A204.1 (cell line): ENCODE results near the gene LVRN.

Experiments
- FAIRE-seq: peaks from 2 replicates; lab custom pipeline; 2012; peaks lifted over from hg19 to GRCh38; lab: Jason Lieb, UNC

LVRN gene

GRCh38 chr5:115961381-115962238 is 665 bp upstream of the LVRN start:
- no peak for FAIRE-seq

- no peak for FAIRE-seq
These were observed 509 bp downstream of the LVRN start for GRCh38 chr5:115962565-115963402.

- no peak for FAIRE-seq
These were observed 1.3 kb downstream of the LVRN start for GRCh38 chr5:115963566-115963965.

- FAIRE-seq, result no peak
These were observed 6.5 kb downstream of the LVRN start for GRCh38 chr5:115968770-115969169.

GRCh38 chr5:115977096-115977495 is 14.8 kb downstream of the LVRN start:
- FAIRE-seq, result no peak

GRCh38 chr5:115977988-115978387 is 15.7 kb downstream of the LVRN start:
- no peak for FAIRE-seq

- FAIRE-seq, result no peak
These were observed 16.5 kb downstream of the LVRN start for GRCh38 chr5:115978779-115979178.

GRCh38 chr5:115979201-115980041 is 17.1 kb downstream of the LVRN start:
- no peak for FAIRE-seq

- FAIRE-seq, result no peak
These were observed 21.2 kb downstream of the LVRN start for GRCh38 chr5:115983519-115983918.

- FAIRE-seq, result no peak
These were observed 23.8 kb downstream of the LVRN start for GRCh38 chr5:115985802-115986757.

- no peak for FAIRE-seq
These were observed 25.7 kb downstream of the LVRN start for GRCh38 chr5:115988002-115988401.

GRCh38 chr5:115992848-115993350 is 30.6 kb downstream of the LVRN start:
- no peak for FAIRE-seq

GRCh38 chr5:115995351-115995750 is 33.1 kb downstream of the LVRN start:
- FAIRE-seq, result no peak

GRCh38 chr5:116002116-116002906 is 40.0 kb downstream of the LVRN start:
- no peak for FAIRE-seq

GRCh38 chr5:116004248-116004647 is 42.0 kb downstream of the LVRN start:
- no peak for FAIRE-seq

GRCh38 chr5:116009806-116010205 is 47.5 kb downstream of the LVRN start:
- no peak for FAIRE-seq

GRCh38 chr5:116011046-116011445 is 48.8 kb downstream of the LVRN start:
- FAIRE-seq, result no peak

- FAIRE-seq, result no peak
These were observed 51.0 kb downstream of the LVRN start for GRCh38 chr5:116013207-116013785.

GRCh38 chr5:116013936-116014335 is 51.7 kb downstream of the LVRN start:
- FAIRE-seq, result no peak

GRCh38 chr5:116023619-116024018 is 61.3 kb downstream of the LVRN start:
- FAIRE-seq, result no peak
